ENCODE results near the gene SAC3D1.
A peak's percentile ranks its signal among the peaks of the same experiment; 100 is the strongest.

SAC3D1 gene

DNA sequence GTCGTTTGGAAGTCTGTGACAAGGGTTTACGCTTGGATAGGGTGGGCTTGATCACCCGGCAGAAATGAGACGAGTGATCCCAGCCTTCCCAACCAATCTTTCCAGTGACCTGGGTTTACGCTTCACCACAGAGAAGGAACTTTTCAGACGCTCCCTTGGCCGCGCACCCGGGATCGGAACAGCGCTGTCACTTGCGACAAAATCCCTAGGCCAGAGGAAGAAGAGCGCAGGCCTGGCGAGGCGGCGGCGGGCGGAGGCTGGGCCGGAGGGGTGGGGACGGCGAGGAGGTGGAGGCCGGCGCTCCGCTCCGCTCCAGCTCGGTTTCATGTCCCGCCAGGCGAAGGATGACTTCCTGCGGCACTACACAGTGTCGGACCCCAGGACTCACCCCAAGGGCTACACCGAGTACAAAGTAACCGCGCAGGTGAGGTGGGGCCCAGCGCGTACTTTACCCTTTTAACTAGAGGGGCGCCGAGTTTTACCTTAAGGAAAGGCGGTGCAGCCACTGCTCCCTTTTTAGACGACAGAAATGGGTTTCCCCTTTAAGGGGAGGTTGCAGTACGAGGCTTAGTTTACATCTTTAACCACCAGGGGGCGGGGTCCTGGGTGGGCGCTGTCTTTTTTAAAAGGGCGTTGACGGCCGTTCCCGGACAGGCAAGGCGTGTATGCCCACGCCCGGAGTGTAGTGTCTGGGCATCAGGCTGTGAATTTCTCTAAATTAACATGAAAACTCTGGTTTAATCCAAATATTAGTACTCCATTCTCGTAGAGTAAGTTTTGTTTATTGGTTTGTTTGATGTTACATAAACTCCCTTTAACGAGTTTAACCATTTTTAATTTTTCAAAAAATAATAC lies 13.6 kb upstream of the SAC3D1 start, which contains the start of gene SNX15:
TSS of gene SNX15 (plus strand) at position 227 of the 855 bp plus-strand sequence. CDS start at position 326, 99 bp downstream.
- peak; percentile 97 for DNase-seq

DNA sequence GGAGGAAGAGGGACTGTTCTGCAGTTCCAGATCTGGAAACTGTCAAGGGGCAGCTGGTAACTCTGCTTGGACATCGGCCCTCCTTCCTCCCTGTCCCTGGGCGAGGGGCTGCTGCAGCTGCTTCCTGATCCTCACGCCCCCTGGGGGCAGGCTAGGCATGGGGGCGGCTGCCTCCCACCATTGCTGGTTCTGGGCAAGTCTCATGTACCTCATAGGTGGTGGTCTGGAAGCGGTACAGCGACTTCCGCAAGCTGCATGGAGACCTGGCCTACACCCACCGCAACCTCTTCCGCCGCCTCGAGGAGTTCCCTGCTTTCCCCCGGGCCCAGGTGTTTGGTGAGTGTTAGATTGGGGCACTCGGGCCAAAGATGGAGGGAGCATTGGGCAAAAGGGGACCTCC lies 8.8 kb upstream of the SAC3D1 start:
- DNase-seq: no peak

DNA sequence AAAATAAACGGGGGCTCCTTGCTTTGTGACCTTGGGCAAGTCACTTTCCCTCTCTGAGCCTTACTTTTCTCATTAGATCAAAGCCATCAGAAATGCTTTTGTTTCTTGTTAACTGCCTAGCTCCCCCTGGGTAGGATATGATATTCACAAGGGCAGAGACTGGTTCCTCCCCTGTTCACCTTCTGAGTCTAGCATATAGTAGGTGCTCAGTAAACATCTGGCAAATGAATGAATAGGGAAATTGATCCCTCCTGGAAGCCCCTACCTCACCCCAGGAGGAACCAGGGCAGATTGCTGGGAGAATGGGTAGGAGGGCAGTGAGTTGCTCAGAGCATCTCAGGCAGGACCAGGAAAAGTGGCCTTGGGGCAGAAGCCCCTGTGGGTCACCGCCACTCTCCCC lies 6.6 kb upstream of the SAC3D1 start:
- no peak for DNase-seq

DNA sequence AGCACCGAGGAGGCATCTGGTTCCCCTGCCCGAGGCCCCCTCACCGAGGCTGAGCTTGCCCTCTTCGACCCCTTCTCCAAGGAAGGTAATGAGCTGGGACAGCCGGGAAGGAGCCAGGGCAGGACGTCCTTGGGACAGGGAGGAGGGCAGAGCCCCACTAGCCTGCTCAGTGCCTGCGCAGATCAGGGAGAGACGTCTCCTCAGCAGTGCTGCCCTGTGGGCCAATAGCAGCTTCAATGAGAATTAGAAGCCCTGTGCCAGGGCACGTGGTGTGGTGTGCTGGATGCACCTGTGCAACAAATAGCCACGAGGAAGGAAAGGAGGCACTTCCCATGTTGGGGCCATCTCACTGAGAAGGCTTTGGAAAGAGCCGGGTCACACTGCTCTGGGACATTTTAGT lies 5.4 kb upstream of the SAC3D1 start:
- DNase-seq: no peak

DNA sequence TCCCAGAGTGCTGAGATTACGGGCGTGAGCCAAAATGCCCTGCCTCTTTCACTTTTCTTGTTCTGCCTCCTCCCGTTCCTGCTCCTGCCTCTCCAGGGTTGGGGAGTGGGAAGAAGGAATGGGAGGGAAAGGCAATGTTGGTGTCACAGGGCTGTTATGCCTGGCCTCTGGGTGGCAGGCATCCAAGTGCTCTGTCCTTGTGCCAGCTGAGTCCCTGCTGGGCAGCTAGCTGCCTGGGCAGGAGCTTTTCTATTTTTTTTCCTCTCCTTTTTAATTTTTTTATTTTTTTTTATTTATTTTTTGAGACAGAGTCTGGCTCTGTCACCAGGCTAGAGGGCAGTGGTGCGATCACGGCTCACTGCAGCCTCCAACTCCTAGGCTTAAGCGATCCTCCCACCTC lies 4.1 kb upstream of the SAC3D1 start:
- no peak for DNase-seq

DNA sequence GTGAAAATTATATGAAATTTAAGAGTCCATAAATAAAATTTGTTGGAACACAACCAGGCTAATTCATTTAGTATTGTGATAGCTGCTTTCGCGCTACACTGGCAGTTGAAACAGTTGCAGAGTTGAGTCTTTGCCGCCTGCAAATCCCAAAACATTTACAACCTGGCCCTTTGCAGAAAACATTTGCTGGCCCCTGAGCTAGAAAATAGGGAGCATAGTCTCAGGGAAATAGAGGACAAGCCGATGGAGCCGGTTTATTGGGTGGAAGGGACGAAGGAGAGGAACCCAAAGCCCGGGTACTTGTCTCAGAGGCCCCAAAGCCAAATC lies 527 bp upstream of the SAC3D1 start:
- DNase-seq: no peak

DNA sequence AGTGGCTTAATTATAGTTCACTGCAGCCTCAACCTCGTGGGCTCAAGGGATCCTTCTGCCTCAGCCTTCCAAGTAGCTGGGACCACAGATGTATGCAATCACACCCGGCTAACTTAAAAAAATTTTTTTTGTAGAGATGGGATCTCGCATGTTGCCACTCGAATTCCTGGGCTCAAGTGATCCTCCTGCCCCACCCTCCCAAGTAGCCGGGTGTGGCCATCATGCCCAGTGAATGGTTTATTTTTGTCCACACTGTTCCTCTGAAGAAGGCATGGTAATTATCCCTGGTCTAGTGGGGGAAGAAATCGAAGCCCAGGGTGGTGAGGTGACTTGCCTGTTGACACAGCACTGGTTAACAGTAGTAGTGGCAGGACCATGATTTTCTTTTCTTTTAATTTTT lies 1.9 kb downstream of the SAC3D1 start:
- DNase-seq: no peak

DNA sequence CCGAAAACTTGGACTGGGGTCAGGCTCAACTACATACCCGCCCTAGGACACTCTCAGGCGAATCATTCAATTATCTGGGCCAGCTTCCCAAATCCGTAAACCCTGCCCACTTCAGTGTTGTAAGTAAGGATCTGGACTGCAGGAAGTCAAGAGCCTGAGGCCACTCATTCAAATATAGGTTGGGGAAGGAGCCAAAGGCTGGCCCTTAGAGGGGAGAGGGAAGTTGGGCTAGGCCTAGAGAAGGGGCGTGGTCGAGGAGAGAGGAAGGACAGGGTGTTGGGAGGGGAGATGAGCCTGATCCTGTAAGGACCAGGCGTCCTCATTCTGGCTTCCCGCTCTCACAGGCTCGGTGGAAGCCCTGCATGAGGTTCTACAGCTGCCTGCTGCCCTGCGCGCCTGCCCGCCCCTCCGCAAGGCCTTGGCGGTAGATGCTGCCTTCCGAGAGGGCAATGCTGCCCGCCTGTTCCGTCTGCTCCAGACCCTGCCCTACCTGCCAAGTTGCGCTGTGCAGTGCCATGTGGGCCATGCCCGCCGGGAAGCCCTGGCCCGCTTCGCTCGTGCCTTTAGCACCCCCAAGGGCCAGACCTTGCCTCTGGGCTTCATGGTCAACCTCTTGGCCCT lies 3.0 kb downstream of the SAC3D1 start:
- peak; percentile 30 for DNase-seq

DNA sequence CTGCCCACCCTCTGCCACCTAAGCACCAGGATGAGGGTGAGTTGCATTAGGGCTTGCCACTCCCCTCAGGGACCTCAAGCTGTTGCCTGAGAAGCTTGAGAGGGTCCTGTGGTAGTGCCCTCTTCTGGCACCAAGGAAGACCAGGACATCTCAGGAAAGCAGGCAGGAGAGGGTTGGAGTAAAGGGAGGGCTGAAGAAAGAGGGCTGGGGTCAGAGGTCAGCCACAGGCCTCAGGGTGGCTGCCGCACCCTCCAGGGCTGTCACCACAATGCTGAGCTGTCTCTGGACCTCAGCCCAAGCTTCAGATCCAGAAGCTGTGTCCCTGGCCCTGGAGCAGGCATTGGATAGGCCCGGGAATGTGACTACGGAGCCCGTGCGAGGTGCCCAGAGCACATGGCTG lies 4.1 kb downstream of the SAC3D1 start:
- DNase-seq: no peak

DNA sequence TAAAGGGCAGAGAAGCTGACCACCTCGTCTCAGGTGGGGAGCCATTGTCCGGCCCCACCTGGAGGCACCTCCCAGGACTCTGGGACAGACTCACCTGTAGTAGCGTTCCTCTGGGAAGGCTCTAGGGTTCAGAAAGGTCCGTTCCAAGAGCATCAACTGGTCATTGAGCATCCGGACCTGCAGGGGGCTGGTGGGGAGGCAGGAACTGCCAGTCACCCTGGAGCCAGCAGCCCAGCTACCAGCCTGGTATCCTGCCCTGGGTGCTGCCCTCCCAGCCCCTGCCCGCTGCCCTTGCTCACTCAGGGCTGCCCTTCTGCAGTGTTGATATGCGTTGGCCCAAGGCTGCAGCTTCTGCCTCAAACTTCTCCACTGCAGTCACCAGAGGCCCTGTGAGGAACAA lies 4.7 kb downstream of the SAC3D1 start:
- no peak for DNase-seq

DNA sequence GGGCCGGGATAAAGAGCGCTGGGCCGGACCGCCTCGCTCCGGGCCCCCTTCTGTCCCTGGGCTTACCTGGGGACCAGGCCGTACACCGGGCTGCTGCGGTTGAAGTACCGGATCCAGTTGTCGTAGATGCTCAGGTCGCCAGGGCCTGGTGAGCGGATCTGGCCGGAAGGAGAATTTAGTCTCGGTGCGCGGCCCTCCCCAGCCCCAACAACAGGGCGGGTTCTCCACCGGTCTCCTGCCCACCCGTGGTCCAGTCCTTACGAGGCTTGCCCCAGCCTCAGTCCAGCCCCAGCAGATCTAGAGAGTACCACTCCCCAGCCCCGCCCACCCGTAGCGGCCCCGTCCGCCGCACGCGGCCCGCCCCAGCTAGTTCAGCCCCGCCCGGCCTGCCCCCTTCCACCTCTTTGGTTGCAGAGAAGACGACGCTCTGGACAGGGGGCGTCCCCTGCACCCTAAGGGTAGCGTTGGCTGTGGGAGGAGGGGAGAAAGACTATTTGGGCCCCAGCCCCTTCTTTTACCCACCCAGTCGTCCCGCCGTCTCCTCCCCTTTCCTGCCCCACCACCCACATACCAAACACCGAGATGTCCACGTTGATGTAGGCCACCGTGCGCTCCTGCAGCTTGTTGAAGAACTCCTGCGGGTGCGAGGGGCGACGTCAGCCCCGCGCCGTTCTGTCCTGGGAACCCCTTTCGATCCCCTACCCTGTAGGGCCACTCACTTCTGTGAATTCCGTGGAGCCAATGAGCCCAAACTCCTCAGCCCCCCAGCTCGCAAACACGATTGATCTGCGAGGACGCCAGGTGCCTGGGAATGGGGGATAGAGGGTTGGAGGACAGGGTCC lies 6.8 kb downstream of the SAC3D1 start:
- peak; percentile 21 for DNase-seq

DNA sequence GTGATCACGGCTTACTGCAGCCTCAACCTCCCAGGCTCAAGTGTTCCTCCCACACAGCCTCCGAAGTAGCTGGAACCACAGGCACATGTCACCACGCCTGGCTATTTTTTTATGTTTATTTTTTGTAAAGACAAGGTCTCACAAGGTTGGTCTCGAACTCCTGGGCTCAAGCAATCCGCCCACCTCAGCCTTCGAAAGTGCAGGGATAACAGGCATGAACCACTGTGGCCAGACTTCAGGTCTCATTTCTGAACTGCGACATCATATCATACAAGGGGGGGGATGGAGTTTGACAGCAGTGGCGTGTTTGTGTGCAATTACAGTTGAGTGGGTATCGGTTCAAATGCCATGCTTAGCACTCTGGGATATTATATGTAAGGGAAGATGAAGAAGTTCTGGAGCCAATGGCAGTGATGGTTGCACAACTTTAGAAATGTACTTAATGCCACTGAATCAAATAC lies 10.4 kb downstream of the SAC3D1 start:
- no peak for DNase-seq

DNA sequence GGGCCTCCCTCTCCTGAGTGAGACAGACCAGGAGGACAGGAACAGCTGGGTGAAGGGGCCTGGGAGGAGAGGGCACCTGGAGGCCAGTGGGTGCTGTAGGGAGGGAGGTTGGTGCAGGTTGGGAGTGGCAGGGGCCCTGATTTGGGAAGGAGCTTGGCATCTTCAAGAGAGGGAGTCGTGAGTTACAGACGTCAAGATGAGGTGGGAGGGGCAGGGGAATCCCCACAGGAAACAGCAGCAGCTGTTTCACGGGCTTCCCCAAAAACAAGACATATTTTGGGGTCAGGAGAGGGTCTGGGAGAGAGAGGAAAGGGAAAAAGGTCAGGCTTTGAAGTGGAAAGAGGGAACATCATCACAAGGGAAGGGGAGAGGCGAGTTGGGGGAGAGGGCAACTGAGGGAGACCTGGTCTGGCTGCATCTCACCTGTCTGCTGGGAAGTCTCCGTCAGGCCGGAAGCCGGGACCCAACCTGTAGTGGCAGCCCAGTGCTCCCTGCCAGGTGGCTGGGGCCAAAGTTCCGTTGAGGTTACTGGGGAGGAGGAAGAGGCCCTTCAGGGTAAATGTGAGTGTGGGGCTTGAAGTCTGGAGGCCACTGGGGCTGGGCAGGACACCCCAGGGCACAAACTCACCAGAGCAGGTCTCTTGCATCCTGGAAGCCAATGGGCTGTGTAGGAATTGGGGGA lies 13.0 kb downstream of the SAC3D1 start:
- DNase-seq: no peak

DNA sequence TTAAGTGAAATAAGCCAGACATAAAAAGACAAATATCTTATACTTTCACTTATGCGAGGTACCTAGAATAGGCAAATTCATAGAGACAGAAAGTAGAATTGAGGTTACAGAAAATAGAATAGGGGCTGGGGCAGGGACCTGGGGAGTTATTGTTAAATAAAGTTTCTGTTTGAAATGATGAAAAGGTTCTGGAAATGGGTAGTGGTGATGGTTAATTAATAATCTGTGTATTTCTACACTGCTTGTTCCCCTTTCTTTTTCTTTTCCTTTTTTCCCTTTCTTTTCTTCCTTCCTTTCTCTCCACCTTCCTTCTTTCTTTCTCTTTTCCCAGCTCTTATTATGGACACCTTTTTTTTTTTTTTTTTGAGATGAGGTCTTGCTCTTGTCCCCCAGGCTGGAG lies 14.5 kb downstream of the SAC3D1 start:
- no peak for DNase-seq

DNA sequence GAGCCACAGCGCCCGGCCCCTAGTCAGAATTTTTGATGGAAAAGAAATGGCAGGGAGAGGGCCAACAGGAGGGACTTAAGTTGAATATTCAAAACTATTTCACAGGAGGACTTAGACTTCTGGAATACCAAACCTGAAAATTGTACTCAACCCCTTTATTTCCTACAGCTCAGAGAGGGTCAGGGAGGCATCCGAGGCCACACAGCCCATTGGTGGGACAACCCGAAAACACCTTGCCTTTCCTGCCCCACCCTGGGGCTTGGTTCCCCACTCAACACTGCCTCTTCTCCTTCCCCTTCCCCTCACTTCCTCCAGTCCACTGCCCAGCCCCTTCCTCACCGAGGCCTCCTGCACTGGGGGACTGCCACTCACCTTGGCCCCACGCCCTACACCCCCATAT lies 16.0 kb downstream of the SAC3D1 start:
- no peak for DNase-seq

DNA sequence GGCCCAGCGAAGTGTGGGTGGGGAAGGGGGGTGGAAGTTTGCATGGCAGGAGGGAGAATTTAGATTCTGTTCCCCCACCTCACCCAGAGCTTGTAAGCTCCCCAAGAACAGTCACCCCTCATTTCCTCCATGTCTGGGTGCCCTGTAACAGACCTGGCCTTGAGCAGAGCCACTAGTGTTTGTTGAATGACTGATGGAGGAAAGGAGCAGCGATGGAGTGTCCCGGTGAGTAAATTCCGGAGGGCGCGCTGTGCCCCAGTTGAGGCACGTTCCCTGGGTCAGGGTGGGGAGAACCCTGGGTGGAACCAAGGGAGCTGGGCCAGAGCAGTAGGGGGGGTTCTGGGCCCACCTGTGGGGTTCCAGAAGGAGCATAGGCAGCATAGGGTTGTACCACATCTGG lies 16.5 kb downstream of the SAC3D1 start:
- no peak for DNase-seq

DNA sequence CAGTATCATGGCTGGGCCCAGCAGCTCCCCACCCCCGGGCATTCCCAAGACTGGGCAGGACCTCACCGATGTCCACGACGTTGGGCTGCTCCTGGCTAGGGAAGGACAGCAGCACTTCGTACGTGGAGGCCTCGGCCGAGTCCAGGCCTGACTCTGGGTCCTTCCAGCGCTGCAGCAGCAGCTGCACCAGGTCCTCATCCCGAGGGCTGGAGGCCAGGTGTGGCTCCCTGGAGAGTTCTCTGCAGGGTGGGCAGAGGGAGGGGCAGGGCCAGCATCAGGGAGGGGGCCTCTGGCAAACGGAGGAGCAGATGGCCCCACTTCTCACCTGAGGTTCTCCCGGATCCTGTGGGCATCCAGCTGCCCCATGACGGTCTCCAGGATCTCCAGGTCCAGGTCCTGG lies 17.0 kb downstream of the SAC3D1 start:
- no peak for DNase-seq

DNA sequence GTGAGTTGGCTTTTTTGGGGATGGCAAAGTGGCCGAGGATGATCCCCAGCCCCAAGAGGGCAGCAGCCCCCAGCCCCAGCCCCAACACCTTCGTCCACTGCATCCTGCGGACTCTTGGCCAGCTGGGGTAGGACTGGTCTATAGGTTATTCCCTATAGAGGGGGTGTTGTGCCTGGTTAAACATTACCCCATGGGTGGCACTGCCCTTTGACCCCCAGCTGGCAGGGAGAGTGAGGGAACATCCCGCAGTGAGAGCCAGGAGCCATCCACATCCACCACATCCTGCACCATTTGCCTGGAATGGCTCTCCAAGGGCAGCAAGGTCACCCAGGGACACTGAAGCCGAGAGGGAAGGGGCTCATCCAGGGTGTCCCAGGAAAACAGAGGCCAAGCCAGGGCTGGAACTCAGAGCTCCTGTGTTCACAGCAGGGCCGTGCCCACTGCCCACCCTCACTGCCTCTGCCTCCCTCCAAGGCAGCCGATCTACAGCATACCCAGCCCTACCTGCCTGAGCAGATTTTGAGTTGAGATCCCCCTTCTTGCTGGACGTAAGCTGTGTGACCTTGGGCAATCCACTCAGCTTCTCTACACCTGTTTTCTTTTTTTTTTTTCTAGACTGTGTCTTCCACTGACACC lies 17.5 kb downstream of the SAC3D1 start, which contains the start of gene NAALADL1:
TSS of gene NAALADL1 (minus strand) at position 135 of the 636 bp plus-strand sequence. CDS start at position 103, 32 bp downstream.
- no peak for DNase-seq

DNA sequence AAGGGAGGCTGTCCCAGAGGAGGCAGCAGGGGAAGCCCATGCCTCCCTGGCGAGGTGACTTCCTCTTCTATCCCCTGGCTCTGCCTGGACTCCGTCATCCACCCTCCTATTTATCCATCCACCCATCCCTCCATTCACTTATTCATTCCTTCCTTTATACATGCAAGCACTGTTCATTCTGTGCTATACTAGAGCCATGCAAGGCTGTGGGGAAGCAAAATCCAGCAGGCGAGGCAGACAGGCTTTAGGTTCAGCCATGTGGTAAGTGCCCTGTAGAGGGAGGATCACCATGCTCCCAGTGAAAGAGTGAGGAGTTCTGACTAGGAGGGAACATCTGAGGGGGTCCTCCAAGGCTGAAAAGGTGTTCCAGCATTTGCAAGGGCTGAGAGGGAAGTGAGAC lies 18.5 kb downstream of the SAC3D1 start:
- no peak for DNase-seq

DNA sequence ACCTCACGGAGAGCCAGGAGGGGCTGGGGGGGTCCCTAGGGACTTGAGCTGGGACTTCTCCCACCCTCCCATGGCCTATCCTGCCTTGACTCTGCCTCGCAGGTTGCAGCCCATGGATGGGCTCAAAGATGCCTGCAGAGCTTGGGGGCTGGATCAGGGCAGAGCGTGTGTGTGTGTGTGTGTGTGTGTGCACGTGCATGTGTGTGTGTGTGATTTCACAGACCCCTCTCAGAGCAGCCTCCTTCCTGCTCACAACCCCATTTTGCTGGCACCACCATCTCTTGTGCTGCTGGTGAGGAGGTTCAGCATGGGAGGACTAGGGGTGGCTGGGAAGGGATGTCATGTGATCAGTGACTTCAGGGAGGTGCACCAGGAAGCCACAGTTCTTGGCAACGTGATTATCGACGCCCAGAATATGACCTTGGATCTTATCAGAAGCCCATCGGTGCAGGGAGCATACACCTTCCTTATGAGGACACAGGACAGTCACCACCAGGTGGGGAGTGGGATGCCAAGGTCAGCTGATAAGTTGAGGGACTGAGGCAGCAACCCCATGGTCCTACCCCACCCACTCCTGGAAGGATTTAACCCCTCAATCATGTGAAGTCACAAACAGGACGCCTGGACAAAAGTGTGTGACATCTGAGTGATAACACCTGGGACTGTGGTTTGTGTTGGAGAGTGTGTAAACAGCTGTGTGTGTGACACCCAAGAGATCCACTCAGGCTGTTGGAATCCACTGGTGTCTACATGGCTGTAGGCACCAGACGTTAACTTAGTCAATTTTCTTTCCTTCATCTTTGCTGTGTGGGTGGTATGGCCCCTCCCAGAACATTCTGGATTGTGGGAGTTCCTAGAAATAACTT lies 19.2 kb downstream of the SAC3D1 start:
- DNase-seq: no peak

DNA sequence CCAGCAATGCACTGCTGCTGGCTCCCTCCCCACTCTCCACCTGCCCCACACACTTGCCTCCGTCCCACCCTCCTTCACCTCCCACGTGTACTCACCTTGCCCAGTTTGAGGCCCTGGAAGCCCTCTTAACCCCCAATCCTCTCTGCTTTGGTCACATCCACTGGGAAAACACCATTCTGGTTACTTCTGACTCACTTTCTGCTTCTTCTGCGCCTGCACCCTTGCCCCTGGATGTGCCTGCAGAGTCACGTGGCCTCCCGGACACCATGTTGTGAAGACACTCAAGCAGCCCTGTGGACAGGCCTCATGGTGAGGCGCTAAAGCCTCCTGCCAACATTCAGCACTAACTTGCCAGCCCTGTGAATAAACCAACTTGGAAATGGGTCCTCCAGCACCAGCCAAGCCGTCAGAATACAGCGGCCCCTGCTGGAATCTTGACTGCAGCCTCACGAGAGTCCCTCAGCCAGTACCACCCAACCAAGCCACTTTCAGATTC lies 20.0 kb downstream of the SAC3D1 start:
- DNase-seq: no peak

All from fibroblast of skin of right biceps (primary cell).